SK-N-SH (cell line): ENCODE measurements around the gene ZDHHC11B.
"Not testable (repeated sequence)": the region's sequence is repeated elsewhere in the genome, so short reads cannot be mapped to it uniquely, and the experiment has no call there.

Experiments used
- CTCF ChIP-seq: fragments of 200-600 bp; sonication (generic); IDR thresholded peaks from 2 replicates; pipeline ENCODE4 v1.6.1; 2017; ENCODE audit warnings: antibody characterized with exemption, mild to moderate bottlenecking, moderate library complexity
- POLR2AphosphoS5 ChIP-seq: IDR thresholded peaks from 2 replicates; pipeline ENCODE4 v1.6.1; 2012; ENCODE audit warnings: low read depth, low read length
- TAF1 ChIP-seq: IDR thresholded peaks from 2 replicates; pipeline ENCODE4 v1.6.1; 2012; ENCODE audit warnings: low read depth, mild to moderate bottlenecking, low read length, moderate library complexity, borderline replicate concordance

- TF ChIP-seq POLR2AphosphoS5, TAF1, CTCF: not testable (repeated sequence)
Observed at GRCh38 chr5:828194-828593, 43.7 kb upstream of the ZDHHC11B start.
